Measurements from ENCODE around the gene KPNA6. TPM values are rescaled to one million over a fixed set of nuclear protein-coding genes. Genes with fewer than 3 reads are reported as not detected.
"Not testable (repeated sequence)": the region's sequence is repeated elsewhere in the genome, so short reads cannot be mapped to it uniquely, and the experiment has no call there.

KPNA6 gene
- total RNA-seq: 34.4 and 50.3 TPM in 2 replicates

GRCh38 chr1:32107742-32108661 lies at the start of gene KPNA6:
TSS of gene KPNA6 (plus strand) at chr1:32108056. CDS start at chr1:32108131, 75 bp downstream.
- DNase-seq: peak; percentile 99

DNA sequence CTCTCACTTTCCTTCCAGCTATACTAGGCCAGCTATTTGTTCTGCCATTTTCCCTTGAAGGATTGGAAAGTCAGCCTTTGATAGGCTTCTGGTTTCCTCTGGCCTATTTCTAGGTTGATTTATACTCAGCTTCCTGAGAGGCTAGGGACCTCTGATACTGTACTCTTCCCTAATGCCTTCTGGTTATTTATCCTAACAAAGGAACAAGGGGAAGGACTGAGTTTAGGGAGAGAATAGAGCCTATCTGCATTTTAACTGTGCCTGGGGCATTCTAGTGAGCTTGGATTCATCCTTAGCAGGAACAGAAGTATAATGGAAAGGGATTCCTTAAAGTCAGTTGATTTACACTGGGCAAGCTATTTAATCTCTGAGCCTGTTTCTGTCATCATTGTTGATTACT lies 46.9 kb upstream of the KPNA6 start:
- DNase-seq: no peak

GRCh38 chr1:32062867-32063230 lies 45.0 kb upstream of the KPNA6 start:
- DNase-seq: no peak

- peak; percentile 79 for DNase-seq
Measured at GRCh38 chr1:32063261-32063681, 44.6 kb upstream of the KPNA6 start.

- not testable (repeated sequence) for DNase-seq
Measured at GRCh38 chr1:32065613-32066488, 42.0 kb upstream of the KPNA6 start.

- DNase-seq: peak; percentile 97
Measured at GRCh38 chr1:32066489-32066873, 41.4 kb upstream of the KPNA6 start.

- no peak for DNase-seq
Measured at GRCh38 chr1:32068957-32069588, 38.8 kb upstream of the KPNA6 start.

GRCh38 chr1:32071758-32072621 lies 35.9 kb upstream of the KPNA6 start:
- peak; percentile 91 for DNase-seq

DNA sequence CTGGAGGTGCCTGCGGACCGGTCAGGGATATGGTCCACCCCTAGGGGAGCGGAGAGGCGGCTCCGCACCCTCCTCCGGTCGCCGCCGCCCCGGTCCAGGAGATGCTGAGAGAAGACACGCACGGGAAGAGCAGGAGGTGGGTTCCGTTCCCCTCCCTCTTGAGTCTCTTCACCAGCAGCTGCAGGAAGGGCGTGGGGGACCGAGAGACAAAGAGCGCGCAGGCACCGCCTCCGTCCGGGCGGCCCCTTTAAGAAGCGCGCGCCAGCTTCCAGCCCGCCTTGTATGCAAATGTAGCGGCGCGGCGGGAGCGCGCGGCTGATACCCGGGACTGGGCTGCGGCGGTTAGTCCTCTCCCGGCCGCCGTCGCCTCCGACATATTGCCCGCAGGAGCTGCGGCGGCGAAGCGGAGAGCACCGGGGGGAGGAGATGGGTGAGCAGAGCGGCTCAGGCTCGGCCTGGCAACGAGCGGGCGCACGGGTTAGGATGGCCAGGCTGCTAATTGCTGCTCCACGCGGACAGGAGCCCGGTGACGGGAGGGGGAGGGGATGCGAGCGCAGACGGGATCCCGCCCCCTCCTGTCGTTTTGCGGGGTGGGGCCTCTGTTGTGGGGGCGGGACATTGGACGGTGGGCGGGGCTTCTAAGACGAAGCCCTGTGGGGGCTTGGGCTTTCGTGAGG lies 35.1 kb upstream of the KPNA6 start, which contains the start of gene TMEM39B:
TMEM39B (plus strand) TSS at position 318 of the 677 bp plus-strand sequence; CDS start at position 427, 109 bp downstream.
- DNase-seq: peak; percentile 96

GRCh38 chr1:32073299-32074229 lies 34.3 kb upstream of the KPNA6 start:
- no peak for DNase-seq

- DNase-seq: no peak
Measured at GRCh38 chr1:32074841-32075240, 33.0 kb upstream of the KPNA6 start.

DNA sequence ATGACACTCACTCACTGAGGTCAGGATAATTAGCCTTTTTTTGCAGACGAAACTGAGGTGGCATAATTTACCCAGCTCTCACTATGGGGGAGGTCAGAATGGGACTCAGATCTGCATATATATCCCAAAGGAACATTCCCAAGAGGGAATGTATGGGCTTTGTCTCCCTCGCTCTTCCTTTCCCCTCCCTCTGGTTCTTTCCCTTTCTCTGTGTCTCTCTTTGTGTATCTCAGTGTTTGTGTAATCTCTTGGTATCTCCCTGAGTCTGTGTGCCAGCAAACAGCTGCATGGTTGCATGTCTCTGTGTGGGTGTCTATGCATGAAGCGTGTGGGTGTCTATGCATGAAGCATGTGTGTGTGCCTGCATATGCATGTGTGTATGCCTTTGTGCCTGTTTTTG lies 30.4 kb upstream of the KPNA6 start:
- DNase-seq: no peak

DNA sequence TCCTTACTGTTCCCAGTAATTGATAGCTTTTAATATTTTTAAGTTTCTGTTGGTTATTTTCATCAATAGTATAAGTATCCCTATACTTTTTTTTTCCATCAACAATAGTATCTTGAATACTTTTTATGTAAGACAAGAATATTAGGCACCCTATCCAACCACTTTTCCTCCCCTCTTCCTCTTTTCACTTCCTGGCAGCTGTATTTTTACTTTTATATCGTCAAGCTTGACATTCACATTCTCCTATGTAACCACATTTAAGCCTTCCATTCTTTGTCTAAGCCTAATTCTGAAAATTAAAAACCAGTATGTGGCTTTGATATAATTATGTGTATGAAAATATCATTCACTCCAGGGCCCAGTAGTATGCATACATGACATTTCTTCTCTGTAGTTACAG lies 25.8 kb upstream of the KPNA6 start:
- no peak for DNase-seq

DNA sequence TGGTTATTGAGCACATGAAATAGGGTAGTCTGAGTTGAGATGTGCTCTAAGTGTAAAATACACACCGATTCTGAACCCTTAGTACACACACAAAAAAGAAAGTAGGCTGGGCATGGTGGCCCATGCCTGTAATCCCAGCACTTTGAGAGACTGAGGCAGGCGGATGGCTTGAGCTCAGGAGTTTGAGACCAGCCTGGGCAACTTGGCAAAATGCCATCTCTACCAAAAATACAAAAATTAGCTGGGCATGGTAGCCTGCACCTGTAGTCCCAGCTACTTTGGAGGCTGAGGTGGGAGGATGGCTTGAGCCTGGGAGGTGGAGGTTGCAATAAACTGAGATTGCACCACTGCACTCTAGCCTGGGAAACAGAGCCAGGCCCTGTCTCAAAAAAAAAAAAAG lies 21.5 kb upstream of the KPNA6 start:
- not testable (repeated sequence) for DNase-seq

- no peak for DNase-seq
Measured at GRCh38 chr1:32091176-32091575, 16.7 kb upstream of the KPNA6 start.

GRCh38 chr1:32091591-32091990 lies 16.3 kb upstream of the KPNA6 start:
- DNase-seq: no peak

DNA sequence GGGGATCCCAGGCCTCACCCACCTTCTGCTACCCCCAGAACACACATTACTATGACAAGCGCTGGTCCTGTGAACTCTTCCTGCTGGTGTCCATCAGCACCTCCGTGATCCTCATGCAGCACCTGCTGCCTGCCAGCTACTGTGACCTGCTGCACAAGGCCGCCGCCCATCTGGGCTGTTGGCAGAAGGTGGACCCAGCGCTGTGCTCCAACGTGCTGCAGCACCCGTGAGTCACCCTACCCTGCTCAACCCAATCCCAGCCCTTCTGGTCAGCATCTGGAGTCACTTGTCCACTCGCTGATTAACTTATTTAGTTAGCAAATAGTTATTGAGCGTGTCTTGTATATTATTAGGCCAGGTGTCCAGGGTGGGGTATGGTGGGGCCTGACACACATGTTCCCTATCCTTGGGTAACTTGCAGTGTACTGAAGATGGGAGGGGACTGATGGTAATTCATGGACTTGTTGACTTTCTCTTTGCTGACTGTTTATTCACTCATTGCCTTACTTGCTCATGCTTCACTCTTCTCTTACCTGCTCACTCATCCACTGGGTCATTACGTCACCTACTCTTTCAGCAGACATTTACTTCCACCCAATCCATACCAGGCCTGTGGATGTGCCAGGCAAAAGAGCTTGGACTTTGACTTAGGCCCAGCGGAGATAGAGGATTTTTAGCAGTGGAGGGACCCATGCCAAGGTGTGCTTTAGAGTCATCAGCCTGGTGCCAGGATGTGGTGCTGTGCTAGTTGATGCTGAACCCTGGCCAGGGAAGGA lies 12.9 kb upstream of the KPNA6 start:
- no peak for DNase-seq

- no peak for DNase-seq
Measured at GRCh38 chr1:32099426-32099825, 8.4 kb upstream of the KPNA6 start.

DNA sequence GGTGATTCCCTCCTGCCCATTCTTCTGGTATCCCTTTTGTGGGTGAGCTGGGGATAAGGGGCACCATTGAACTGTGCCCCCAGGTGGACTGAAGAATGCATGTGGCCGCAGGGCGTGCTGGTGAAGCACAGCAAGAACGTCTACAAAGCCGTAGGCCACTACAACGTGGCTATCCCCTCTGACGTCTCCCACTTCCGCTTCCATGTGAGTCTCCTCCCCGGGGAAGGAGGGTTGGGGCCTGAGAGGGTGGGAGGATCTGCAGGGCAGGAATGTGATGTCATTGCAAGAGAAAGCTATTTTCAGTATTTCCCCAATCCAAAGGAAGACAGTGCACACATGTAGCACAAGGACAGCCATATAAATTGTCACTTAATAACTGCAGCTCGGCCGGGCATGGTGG lies 7.5 kb upstream of the KPNA6 start:
- DNase-seq: no peak

Measured in dermis blood vessel endothelial cell (primary cell).